Measurements from ENCODE around the gene HOXC6. TPM values are rescaled to one million over a fixed set of nuclear protein-coding genes. Genes with fewer than 3 reads are reported as not detected.

HOXC6 gene
- total and polyA plus RNA-seq, 2 of the 13 experiments (the other 11 are each of a cell fraction or from before 2014, with no cell fraction given): not detected

DNA sequence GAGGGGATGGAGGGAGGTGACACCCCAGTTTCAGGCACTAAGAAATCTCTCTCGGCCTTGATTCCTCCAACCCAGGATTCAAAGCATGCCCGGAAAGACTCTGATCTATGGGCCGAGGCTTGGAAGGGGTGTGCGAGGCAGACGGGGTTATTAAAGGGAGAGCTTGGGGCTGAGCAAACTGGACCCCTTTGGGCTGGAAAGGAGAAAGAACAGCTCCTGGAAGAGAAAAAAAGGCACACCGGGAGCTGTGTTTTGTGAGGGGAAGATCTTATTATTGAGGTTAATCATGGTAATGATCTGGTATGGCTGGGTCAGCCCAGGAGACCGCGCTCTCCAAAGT is 19.7 kb downstream of the HOXC6 start:
- CTCF ChIA-PET (ENCODE audit: low intra/inter-chr PET ratio, low total read pairs): no interaction called here
- no peak for ATAC-seq

More for the DNA sequence above, 19.7 kb downstream of the HOXC6 start:
- intact Hi-C loops (cut with micrococcal nuclease; ENCODE audit: unreplicated experiment): no loop called here
- WGBS (ENCODE audit: low lambda C conversion rate): 24% methylated on average over 8 of the region's 8 CpGs
- TF ChIP-seq ZNF503 (CRISPR knock-in tag; IDR thresholded peaks at IDR 0.05) (no peak), POLR2AphosphoS5 (IDR thresholded peaks at IDR 0.05; ENCODE audit: low read depth, low read length) (no peak), MAF1 (CRISPR knock-in tag; IDR thresholded peaks at IDR 0.05; ENCODE audit: borderline replicate concordance) (no peak), ZFP82 (CRISPR knock-in tag; IDR thresholded peaks at IDR 0.05; ENCODE audit: borderline replicate concordance) (no peak), ZNF160 (CRISPR knock-in tag; IDR thresholded peaks at IDR 0.05) (no peak), TRIM22 (IDR thresholded peaks at IDR 0.05) (no peak), ZFP36L1 (CRISPR knock-in tag; IDR thresholded peaks at IDR 0.05) (no peak), SNAI1 (CRISPR knock-in tag; IDR thresholded peaks at IDR 0.05; ENCODE audit: borderline replicate concordance) (no peak), ADNP (CRISPR knock-in tag; IDR thresholded peaks at IDR 0.05) (no peak), MTA3 (CRISPR knock-in tag; IDR thresholded peaks at IDR 0.05) (no peak)
- TF ChIP-seq, protein P1, sequence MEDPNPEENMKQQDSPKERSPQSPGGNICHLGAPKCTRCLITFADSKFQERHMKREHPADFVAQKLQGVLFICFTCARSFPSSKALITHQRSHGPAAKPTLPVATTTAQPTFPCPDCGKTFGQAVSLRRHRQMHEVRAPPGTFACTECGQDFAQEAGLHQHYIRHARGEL (CRISPR knock-in tag; IDR thresholded peaks at IDR 0.05): no peak
- H2AFZ ChIP-seq (ENCODE audit: low read length): no peak overlapping the region
- H3K79me2 ChIP-seq (ENCODE audit: insufficient read depth, low read length): no peaks in the 10 kb centered on the region
- H3K4me3 ChIP-seq (replicated peaks in 1 of 3; ENCODE audit: insufficient read depth in 1 of 3, low read depth in 2 of 3, low read length in 3 of 3): no peak overlapping the region
- no peaks in the 10 kb centered on the region for H3K9me3 ChIP-seq (ENCODE audit: low read length)
- in situ Hi-C loops (cut with HindIII; ENCODE audit: extremely low pct_ligation_motif_present, low pct_unique_long_range_greater_than_20kb): no loop called here
- BruUV-seq (replicated peaks): no TSS peak
- POLR2A ChIA-PET: no interaction called here
- DNase-seq (ENCODE audit: low spot score) (no peak), FAIRE-seq (no peak)
- no peaks in the 10 kb centered on the region for H3K4me1 ChIP-seq (ENCODE audit: insufficient read depth, low read length)
- H3K9ac ChIP-seq (ENCODE audit: insufficient read depth, low read depth, low read length): no peak overlapping the region
- no peak overlapping the region for H3K4me2 ChIP-seq (ENCODE audit: low read depth, low read length)
- H3K27me3 ChIP-seq (ENCODE audit: control insufficient read depth in 1 of 2, insufficient read depth in 2 of 2, low read length in 2 of 2): peaks cover 7 to 80% of the 10 kb centered on the region in 2 experiments
- H3K36me3 ChIP-seq (replicated peaks in 1 of 2; ENCODE audit: control insufficient read depth in 1 of 2, insufficient read depth in 2 of 2, low read length in 2 of 2): no peaks in the 10 kb centered on the region
- no peaks in the 10 kb centered on the region for H4K20me1 ChIP-seq (ENCODE audit: insufficient read depth, low read length)
- H3K27ac ChIP-seq (ENCODE audit: extremely low read length, insufficient read depth, low read length): no peak overlapping the region

Measured in HepG2 (cell line).